T-helper 2 cell (primary cell): ENCODE measurements around the gene HECTD1.
"Not testable (repeated sequence)": the region's sequence is repeated elsewhere in the genome, so short reads cannot be mapped to it uniquely, and the experiment has no call there.

Source experiments
- DNase-seq, 5 experiments: peaks; one replicate each; pipeline versions ENCODE4 v3.0.0 to v3.0.0-alpha.2; 2012 to 2022

HECTD1 gene

GRCh38 chr14:31192544-31192943 is 15.0 kb downstream of the HECTD1 start:
- DNase-seq: not testable (repeated sequence)

GRCh38 chr14:31190717-31191263 is 16.8 kb downstream of the HECTD1 start:
- DNase-seq: no peak

GRCh38 chr14:31190219-31190603 is 17.4 kb downstream of the HECTD1 start:
- no peak for DNase-seq

- DNase-seq: no peak
Measured at GRCh38 chr14:31189346-31190218, 18.0 kb downstream of the HECTD1 start.

GRCh38 chr14:31188744-31189143 is 18.8 kb downstream of the HECTD1 start:
- no peak for DNase-seq

GRCh38 chr14:31182016-31182415 is 25.6 kb downstream of the HECTD1 start:
- DNase-seq: not testable (repeated sequence)

GRCh38 chr14:31181271-31181670 is 26.3 kb downstream of the HECTD1 start:
- no peak for DNase-seq

- no peak for DNase-seq
Measured at GRCh38 chr14:31180299-31181051, 27.1 kb downstream of the HECTD1 start.

GRCh38 chr14:31174433-31174832 is 33.2 kb downstream of the HECTD1 start:
- no peak for DNase-seq

GRCh38 chr14:31173120-31173837 is 34.3 kb downstream of the HECTD1 start:
- no peak for DNase-seq

GRCh38 chr14:31172084-31172483 is 35.5 kb downstream of the HECTD1 start:
- no peak for DNase-seq

- no peak for DNase-seq
Measured at GRCh38 chr14:31170411-31170810, 37.2 kb downstream of the HECTD1 start.

- no peak for DNase-seq
Measured at GRCh38 chr14:31169877-31170276, 37.7 kb downstream of the HECTD1 start.

- no peak for DNase-seq
Measured at GRCh38 chr14:31167032-31167431, 40.6 kb downstream of the HECTD1 start.

- DNase-seq: no peak
Measured at GRCh38 chr14:31166271-31166561, 41.4 kb downstream of the HECTD1 start.

GRCh38 chr14:31164115-31164514 is 43.5 kb downstream of the HECTD1 start:
- no peak for DNase-seq

- no peak for DNase-seq
Measured at GRCh38 chr14:31162910-31163649, 44.5 kb downstream of the HECTD1 start.

GRCh38 chr14:31161274-31161673 is 46.3 kb downstream of the HECTD1 start:
- no peak for DNase-seq

- no peak for DNase-seq
Measured at GRCh38 chr14:31159682-31160296, 47.8 kb downstream of the HECTD1 start.

GRCh38 chr14:31154956-31155355 is 52.6 kb downstream of the HECTD1 start:
- no peak for DNase-seq

- DNase-seq: no peak
Measured at GRCh38 chr14:31142455-31143087, 65.0 kb downstream of the HECTD1 start.
